ENCODE measurements around the gene PIP5K1B. TPM values are rescaled to one million over a fixed set of nuclear protein-coding genes. Genes with fewer than 3 reads are reported as not detected.

PIP5K1B gene
- total and polyA plus RNA-seq, 10 of the 15 experiments (the other 5 are each of a cell fraction or from before 2014, with no cell fraction given), result 6.8 to 16.3 (median 10.6) TPM

DNA sequence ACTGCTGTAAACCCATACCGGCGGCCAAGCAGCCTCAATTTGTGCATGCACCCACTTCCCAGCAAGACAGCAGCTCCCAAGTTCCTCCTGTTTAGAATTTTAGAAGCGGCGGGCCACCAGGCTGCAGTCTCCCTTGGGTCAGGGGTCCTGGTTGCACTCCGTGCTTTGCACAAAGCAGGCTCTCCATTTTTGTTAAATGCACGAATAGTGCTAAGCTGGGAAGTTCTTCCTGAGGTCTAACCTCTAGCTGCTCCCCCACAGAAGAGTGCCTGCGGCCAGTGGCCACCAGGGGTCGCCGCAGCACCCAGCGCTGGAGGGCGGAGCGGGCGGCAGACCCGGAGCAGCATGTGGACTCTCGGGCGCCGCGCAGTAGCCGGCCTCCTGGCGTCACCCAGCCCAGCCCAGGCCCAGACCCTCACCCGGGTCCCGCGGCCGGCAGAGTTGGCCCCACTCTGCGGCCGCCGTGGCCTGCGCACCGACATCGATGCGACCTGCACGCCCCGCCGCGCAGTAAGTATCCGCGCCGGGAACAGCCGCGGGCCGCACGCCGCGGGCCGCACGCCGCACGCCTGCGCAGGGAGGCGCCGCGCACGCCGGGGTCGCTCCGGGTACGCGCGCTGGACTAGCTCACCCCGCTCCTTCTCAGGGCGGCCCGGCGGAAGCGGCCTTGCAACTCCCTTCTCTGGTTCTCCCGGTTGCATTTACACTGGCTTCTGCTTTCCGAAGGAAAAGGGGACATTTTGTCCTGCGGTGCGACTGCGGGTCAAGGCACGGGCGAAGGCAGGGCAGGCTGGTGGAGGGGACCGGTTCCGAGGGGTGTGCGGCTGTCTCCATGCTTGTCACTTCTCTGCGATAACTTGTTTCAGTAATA, 330.6 kb downstream of the PIP5K1B start, which contains the start of gene FXN (continued):
- TF ChIP-seq POLR2AphosphoS5 (IDR thresholded peaks at IDR 0.05; ENCODE audit: low read length) (peak; percentile 40; the same call in 1 of the 2 replicates), HCFC1 (IDR thresholded peaks at IDR 0.05; ENCODE audit: low read length) (no peak; the same call in 1 of the 2 replicates), NRF1 (conservative IDR thresholded peaks at IDR 0.05; ENCODE audit: low read depth, low read length) (peak; percentile 56), IKZF1 (conservative IDR thresholded peaks at IDR 0.05) (peak; percentile 86), BCL11A (IDR thresholded peaks at IDR 0.05; ENCODE audit: low read depth, low read length) (no peak), CEBPB (IDR thresholded peaks at IDR 0.05; ENCODE audit: borderline replicate concordance in 1 of 2, low read depth in 2 of 2, low read length in 2 of 2) (no peak), BMI1 (IDR thresholded peaks at IDR 0.05; ENCODE audit: borderline replicate concordance) (no peak), JUNB (IDR thresholded peaks at IDR 0.05) (no peak), NR2C1 (IDR thresholded peaks at IDR 0.05) (peak; percentile 52), JUND (IDR thresholded peaks at IDR 0.05; ENCODE audit: low read depth, low read length) (no peak), RB1 (IDR thresholded peaks at IDR 0.05; ENCODE audit: borderline replicate concordance) (peak; percentile 84; the same call in 1 of the 2 replicates), RELA (IDR thresholded peaks at IDR 0.05; ENCODE audit: borderline replicate concordance, partially characterized antibody) (peak; percentile 86), ZNF207 (IDR thresholded peaks at IDR 0.05; ENCODE audit: borderline replicate concordance) (0 out of 2 replicates have a peak, but pooled peaks have one; percentile 82), EZH2 (IDR thresholded peaks at IDR 0.05; ENCODE audit: borderline replicate concordance, control insufficient read depth, low read depth, low read length) (no peak), ZSCAN29 (IDR thresholded peaks at IDR 0.05) (peak; percentile 68), GABPA (IDR thresholded peaks at IDR 0.05; ENCODE audit: low read depth) (no peak), EGR1 (IDR thresholded peaks at IDR 0.05; ENCODE audit: borderline replicate concordance in 1 of 2, low read depth in 2 of 2, low read length in 2 of 2) (peak; percentile 59 to 74), ZBED1 (IDR thresholded peaks at IDR 0.05; ENCODE audit: borderline replicate concordance) (no peak), ZNF274 (IDR thresholded peaks at IDR 0.05; ENCODE audit: insufficient read depth, insufficient read length) (no peak)
- TF ChIP-seq, protein P1, sequence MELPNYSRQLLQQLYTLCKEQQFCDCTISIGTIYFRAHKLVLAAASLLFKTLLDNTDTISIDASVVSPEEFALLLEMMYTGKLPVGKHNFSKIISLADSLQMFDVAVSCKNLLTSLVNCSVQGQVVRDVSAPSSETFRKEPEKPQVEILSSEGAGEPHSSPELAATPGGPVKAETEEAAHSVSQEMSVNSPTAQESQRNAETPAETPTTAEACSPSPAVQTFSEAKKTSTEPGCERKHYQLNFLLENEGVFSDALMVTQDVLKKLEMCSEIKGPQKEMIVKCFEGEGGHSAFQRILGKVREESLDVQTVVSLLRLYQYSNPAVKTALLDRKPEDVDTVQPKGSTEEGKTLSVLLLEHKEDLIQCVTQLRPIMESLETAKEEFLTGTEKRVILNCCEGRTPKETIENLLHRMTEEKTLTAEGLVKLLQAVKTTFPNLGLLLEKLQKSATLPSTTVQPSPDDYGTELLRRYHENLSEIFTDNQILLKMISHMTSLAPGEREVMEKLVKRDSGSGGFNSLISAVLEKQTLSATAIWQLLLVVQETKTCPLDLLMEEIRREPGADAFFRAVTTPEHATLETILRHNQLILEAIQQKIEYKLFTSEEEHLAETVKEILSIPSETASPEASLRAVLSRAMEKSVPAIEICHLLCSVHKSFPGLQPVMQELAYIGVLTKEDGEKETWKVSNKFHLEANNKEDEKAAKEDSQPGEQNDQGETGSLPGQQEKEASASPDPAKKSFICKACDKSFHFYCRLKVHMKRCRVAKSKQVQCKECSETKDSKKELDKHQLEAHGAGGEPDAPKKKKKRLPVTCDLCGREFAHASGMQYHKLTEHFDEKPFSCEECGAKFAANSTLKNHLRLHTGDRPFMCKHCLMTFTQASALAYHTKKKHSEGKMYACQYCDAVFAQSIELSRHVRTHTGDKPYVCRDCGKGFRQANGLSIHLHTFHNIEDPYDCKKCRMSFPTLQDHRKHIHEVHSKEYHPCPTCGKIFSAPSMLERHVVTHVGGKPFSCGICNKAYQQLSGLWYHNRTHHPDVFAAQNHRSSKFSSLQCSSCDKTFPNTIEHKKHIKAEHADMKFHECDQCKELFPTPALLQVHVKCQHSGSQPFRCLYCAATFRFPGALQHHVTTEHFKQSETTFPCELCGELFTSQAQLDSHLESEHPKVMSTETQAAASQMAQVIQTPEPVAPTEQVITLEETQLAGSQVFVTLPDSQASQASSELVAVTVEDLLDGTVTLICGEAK (IDR thresholded peaks at IDR 0.05; ENCODE audit: borderline replicate concordance), result no peak
- TF ChIP-seq, protein P2, sequence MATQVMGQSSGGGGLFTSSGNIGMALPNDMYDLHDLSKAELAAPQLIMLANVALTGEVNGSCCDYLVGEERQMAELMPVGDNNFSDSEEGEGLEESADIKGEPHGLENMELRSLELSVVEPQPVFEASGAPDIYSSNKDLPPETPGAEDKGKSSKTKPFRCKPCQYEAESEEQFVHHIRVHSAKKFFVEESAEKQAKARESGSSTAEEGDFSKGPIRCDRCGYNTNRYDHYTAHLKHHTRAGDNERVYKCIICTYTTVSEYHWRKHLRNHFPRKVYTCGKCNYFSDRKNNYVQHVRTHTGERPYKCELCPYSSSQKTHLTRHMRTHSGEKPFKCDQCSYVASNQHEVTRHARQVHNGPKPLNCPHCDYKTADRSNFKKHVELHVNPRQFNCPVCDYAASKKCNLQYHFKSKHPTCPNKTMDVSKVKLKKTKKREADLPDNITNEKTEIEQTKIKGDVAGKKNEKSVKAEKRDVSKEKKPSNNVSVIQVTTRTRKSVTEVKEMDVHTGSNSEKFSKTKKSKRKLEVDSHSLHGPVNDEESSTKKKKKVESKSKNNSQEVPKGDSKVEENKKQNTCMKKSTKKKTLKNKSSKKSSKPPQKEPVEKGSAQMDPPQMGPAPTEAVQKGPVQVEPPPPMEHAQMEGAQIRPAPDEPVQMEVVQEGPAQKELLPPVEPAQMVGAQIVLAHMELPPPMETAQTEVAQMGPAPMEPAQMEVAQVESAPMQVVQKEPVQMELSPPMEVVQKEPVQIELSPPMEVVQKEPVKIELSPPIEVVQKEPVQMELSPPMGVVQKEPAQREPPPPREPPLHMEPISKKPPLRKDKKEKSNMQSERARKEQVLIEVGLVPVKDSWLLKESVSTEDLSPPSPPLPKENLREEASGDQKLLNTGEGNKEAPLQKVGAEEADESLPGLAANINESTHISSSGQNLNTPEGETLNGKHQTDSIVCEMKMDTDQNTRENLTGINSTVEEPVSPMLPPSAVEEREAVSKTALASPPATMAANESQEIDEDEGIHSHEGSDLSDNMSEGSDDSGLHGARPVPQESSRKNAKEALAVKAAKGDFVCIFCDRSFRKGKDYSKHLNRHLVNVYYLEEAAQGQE (IDR thresholded peaks at IDR 0.05; ENCODE audit: low read depth, low read length), result no peak
